ENCODE data around the gene ARHGEF2. TPM values are rescaled to one million over a fixed set of nuclear protein-coding genes. Genes with fewer than 3 reads are reported as not detected.

ARHGEF2 gene
- total and polyA plus RNA-seq, 10 of the 15 experiments (the other 5 are each of a cell fraction or from before 2014, with no cell fraction given) = 8.1 to 113 (median 69.9) TPM

DNA sequence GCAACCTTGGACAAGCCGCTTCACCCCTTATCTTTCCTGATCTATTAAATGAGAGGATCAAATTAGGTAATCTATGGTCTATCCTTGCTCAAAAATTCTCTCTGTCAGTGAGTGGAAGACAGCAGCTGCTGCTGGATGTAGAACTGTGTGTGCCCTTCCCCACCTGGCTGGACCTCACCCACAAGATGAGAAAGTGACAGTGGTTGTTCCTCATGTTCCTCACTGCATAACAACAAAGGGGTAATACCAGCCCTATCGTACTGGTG is 25.5 kb upstream of the ARHGEF2 start:
- H3K27ac ChIP-seq (ENCODE audit: control insufficient read depth, insufficient read depth) = no peak overlapping the region
- no peak overlapping the region for H3K9ac ChIP-seq (ENCODE audit: control insufficient read depth, insufficient read depth, low read length)
- H2AFZ ChIP-seq (ENCODE audit: control insufficient read depth, low read depth, low read length) = no peak overlapping the region
- no peak overlapping the region for H3K4me2 ChIP-seq (ENCODE audit: control insufficient read depth, insufficient read depth)
- no peaks in the 10 kb centered on the region for H3K27me3 ChIP-seq (replicated peaks in 1 of 2; ENCODE audit: control insufficient read depth in 2 of 2, insufficient read depth in 2 of 2, low read length in 1 of 2)
- ChIA-PET SMC1A (ENCODE audit: uncharacterized antibody, unreplicated experiment) (interaction anchor here (0.6 to 2.4 kb wide), 3 partner anchors 9 to 14 kb away, joined by 3 to 6 read pairs (median 5); no protein-coding TSS in a partner anchor), RAD21 (ENCODE audit: unreplicated experiment) (interaction anchor here (1.1 kb wide), 1 partner anchor 23 kb away, joined by 3 read pairs; no protein-coding TSS in a partner anchor), POLR2A (interaction anchor here (0.5 to 0.9 kb wide), 2 partner anchors 10 to 46 kb away, joined by 3 to 5 read pairs; no protein-coding TSS in a partner anchor), CTCF (interaction anchor here (1.4 to 2.2 kb wide), 3 partner anchors 12 to 62 kb away, joined by 4 to 7 read pairs (median 4); no protein-coding TSS in a partner anchor)
- ATAC-seq (no peak), FAIRE-seq (no peak), DNase-seq (ENCODE audit: low read depth, low spot score) (no peak)
- H3K4me3 ChIP-seq = no peak overlapping the region
- BruUV-seq (replicated peaks) = no TSS peak
- in situ Hi-C loops (cut with MboI) (no loop called here), intact Hi-C loops (cut with micrococcal nuclease; ENCODE audit: unreplicated experiment) (no loop called here)
- H3K4me1 ChIP-seq (ENCODE audit: control insufficient read depth, insufficient read depth, low read length) = no peaks in the 10 kb centered on the region
- peaks cover 0 to 1% of the 10 kb centered on the region in 2 experiments; a peak in 3 of 4 replicates for H3K36me3 ChIP-seq (ENCODE audit: control insufficient read depth in 2 of 2, insufficient read depth in 2 of 2, low read length in 1 of 2)
- H3K79me2 ChIP-seq (ENCODE audit: control insufficient read depth, insufficient read depth, low read length) = no peaks in the 10 kb centered on the region
- no peaks in the 10 kb centered on the region for H4K20me1 ChIP-seq (ENCODE audit: control insufficient read depth, insufficient read depth)
- 57% methylated on average over 2 of the region's 2 CpGs for WGBS (ENCODE audit: insufficient coverage, insufficient replicate concordance, low lambda C conversion rate, missing lambda C conversion rate)
- H3K9me3 ChIP-seq (replicated peaks; ENCODE audit: control insufficient read depth, insufficient read depth, low read length) = no peaks in the 10 kb centered on the region
- TF ChIP-seq CREM (IDR thresholded peaks at IDR 0.05; ENCODE audit: low read depth) = no peak
- no peak for TF ChIP-seq TBL1XR1 (IDR thresholded peaks at IDR 0.05; ENCODE audit: low read depth, low read length)
- TF ChIP-seq NFYA (IDR thresholded peaks at IDR 0.05; ENCODE audit: borderline replicate concordance, low read depth, low read length) = no peak
- no peak for TF ChIP-seq POLR2AphosphoS5 (IDR thresholded peaks at IDR 0.05; ENCODE audit: low read length)
- no peak for TF ChIP-seq CHD1 (IDR thresholded peaks at IDR 0.05; ENCODE audit: low read depth, low read length)
- TF ChIP-seq, protein P1, sequence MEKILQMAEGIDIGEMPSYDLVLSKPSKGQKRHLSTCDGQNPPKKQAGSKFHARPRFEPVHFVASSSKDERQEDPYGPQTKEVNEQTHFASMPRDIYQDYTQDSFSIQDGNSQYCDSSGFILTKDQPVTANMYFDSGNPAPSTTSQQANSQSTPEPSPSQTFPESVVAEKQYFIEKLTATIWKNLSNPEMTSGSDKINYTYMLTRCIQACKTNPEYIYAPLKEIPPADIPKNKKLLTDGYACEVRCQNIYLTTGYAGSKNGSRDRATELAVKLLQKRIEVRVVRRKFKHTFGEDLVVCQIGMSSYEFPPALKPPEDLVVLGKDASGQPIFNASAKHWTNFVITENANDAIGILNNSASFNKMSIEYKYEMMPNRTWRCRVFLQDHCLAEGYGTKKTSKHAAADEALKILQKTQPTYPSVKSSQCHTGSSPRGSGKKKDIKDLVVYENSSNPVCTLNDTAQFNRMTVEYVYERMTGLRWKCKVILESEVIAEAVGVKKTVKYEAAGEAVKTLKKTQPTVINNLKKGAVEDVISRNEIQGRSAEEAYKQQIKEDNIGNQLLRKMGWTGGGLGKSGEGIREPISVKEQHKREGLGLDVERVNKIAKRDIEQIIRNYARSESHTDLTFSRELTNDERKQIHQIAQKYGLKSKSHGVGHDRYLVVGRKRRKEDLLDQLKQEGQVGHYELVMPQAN (conservative IDR thresholded peaks at IDR 0.05) = no peak
- TF ChIP-seq NFIC (IDR thresholded peaks at IDR 0.05; ENCODE audit: low read depth, low read length) = no peak
- no peak for TF ChIP-seq ZNF207 (IDR thresholded peaks at IDR 0.05; ENCODE audit: borderline replicate concordance)
- no peak for TF ChIP-seq POLR2A (IDR thresholded peaks at IDR 0.05; ENCODE audit: low read depth, low read length)
- no peak for TF ChIP-seq NRF1 (conservative IDR thresholded peaks at IDR 0.05; ENCODE audit: low read depth, low read length)

Measured in GM12878 (cell line).